A549 (cell line): ENCODE results near the gene FBLN7. TPM values are rescaled to one million over a fixed set of nuclear protein-coding genes. Genes with fewer than 3 reads are reported as not detected.
"Not testable (repeated sequence)": the region's sequence is repeated elsewhere in the genome, so short reads cannot be mapped to it uniquely, and the experiment has no call there.

Experiments
- ATAC-seq, 2 experiments: fragments of 200-7000 bp in 1 of 2; fragments of >200 bp in 1 of 2; cut with Nextera tagmentation in 1 of 2; cut with Tn5 transposase in 1 of 2; 3 replicates each; pipeline versions ENCODE4 v1.8.0 to v1.9.1; 2018 to 2020; ENCODE audit warnings: mild to moderate bottlenecking in 1 of 2, moderate library complexity in 1 of 2
- CTCF ChIA-PET: fragments of 300-600 bp; sonication (Branson Sonifier 250); formaldehyde crosslinking; extraction: SDS; loops from one replicate; lab custom pipeline; 2021; ENCODE audit warnings: antibody characterized with exemption, inconsistent platforms; lab: Yijun Ruan, JAX
- POLR2A ChIA-PET: fragments of 350-600 bp; formaldehyde crosslinking; extraction: SDS; loops from one replicate; lab custom pipeline; 2021; ENCODE audit warnings: antibody characterized with exemption, inconsistent platforms; lab: Yijun Ruan, JAX
- DNase-seq, 2 experiments: peaks; one replicate each; pipeline versions ENCODE4 v3.0.0 to v3.0.0-alpha.2; 2011 to 2016; ENCODE audit warnings: low read depth in 1 of 2, low spot score in 1 of 2
- FAIRE-seq: peaks from 2 replicates; lab custom pipeline; 2011; peaks lifted over from hg19 to GRCh38; lab: Jason Lieb, UNC
- H3K27ac ChIP-seq, 2 experiments: fragments of >200 bp; sonication (Bioruptor Twin); formaldehyde crosslinking; 3 replicates each; pipeline ENCODE4 v1.5.1; 2016 to 2017
- H3K4me1 ChIP-seq: fragments of >200 bp; sonication (Bioruptor Twin); formaldehyde crosslinking; 3 replicates; pipeline ENCODE4 v1.6.1; 2016
- H3K4me2 ChIP-seq: fragments of >200 bp; sonication (Bioruptor Twin); formaldehyde crosslinking; 3 replicates; pipeline ENCODE4 v1.6.1; 2016
- H3K4me3 ChIP-seq: fragments of >200 bp; sonication (Bioruptor Twin); formaldehyde crosslinking; 3 replicates; pipeline ENCODE4 v1.5.1; 2016
- H3K9me3 ChIP-seq: fragments of >200 bp; sonication (Bioruptor Twin); formaldehyde crosslinking; 3 replicates; pipeline ENCODE4 v1.6.1; 2016
- CBX8 ChIP-seq: fragments of 200-600 bp; sonication (generic); IDR thresholded peaks from 2 replicates; pipeline ENCODE4 v1.6.1; 2016
- CEBPB ChIP-seq, 2 experiments: fragments of >200 bp in 1 of 2; sonication (Bioruptor Twin) in 1 of 2; formaldehyde crosslinking in 1 of 2; IDR thresholded peaks; 2 replicates each; pipeline ENCODE4 v1.6.1; 2012 to 2016
- CHD2 ChIP-seq: fragments of 150-350 bp; IDR thresholded peaks from 2 replicates; pipeline ENCODE4 v1.6.1; 2014; ENCODE audit warnings: low read length; ENCODE audit not compliant: partially characterized antibody
- FOXS1 ChIP-seq: fragments of 250-450 bp; sonication (Bioruptor Pico); IDR thresholded peaks from 2 replicates; pipeline ENCODE4 v1.5.0; 2020; ENCODE audit warnings: mild to moderate bottlenecking, moderate library complexity
- JUN ChIP-seq, 2 experiments: fragments of >200 bp; sonication (Bioruptor Twin); formaldehyde crosslinking; IDR thresholded peaks; 2 replicates in 1 of 2; 3 replicates in 1 of 2; pipeline ENCODE4 v1.6.1; 2016 to 2017
- NR3C1 ChIP-seq: fragments of >200 bp; sonication (Bioruptor Twin); formaldehyde crosslinking; IDR thresholded peaks from 3 replicates; pipeline ENCODE4 v1.6.1; 2017
- TFCP2L1 ChIP-seq: fragments of 250-450 bp; sonication (Bioruptor Pico); IDR thresholded peaks from 2 replicates; pipeline ENCODE4 v1.5.0; 2021; ENCODE audit warnings: mild to moderate bottlenecking
- USF2 ChIP-seq: fragments of 450-650 bp; IDR thresholded peaks from 2 replicates; pipeline ENCODE4 v1.6.1; 2014; ENCODE audit warnings: antibody characterized with exemption
- ZFP36 ChIP-seq: fragments of 450-650 bp; IDR thresholded peaks from 2 replicates; pipeline ENCODE4 v1.6.1; 2014; ENCODE audit warnings: borderline replicate concordance; ENCODE audit not compliant: partially characterized antibody
- ZNF302 ChIP-seq: fragments of 250-450 bp; sonication (Bioruptor Pico); IDR thresholded peaks from 2 replicates; pipeline ENCODE4 v1.9.0; 2021; ENCODE audit warnings: inconsistent platforms, mild to moderate bottlenecking, moderate library complexity
- ZSCAN20 ChIP-seq: fragments of 250-450 bp; sonication (Bioruptor Pico); IDR thresholded peaks from 2 replicates; pipeline ENCODE4 v1.8.0; 2022; ENCODE audit warnings: mild to moderate bottlenecking, moderate library complexity
- WGBS: methylation state at CpG from one replicate; pipeline ENCODE4 v1.1.6; 2017; ENCODE audit errors: missing lambda C conversion rate; 5-methylcytosine and 5-hydroxymethylcytosine counted together
- polyA plus RNA-seq, 4 experiments: library from polyadenylated mRNA; depleted of rRNA in 3 of 4; stranded (reverse); fragments of >200 nt; fragmentation: RNase III in 1 of 4; extraction: RNeasy Plus Mini Kit Qiagen cat#74134 plus additional on column Dnase treatment in 1 of 4; gene quantifications; 2 replicates in 3 of 4; 3 replicates in 1 of 4; pipeline ENCODE4 v1.2.3, GENCODE V29; 2011 to 2017
- TF ChIP-seq, protein P1 (sequence below): fragments of 250-450 bp; sonication (Bioruptor Pico); IDR thresholded peaks from 2 replicates; pipeline ENCODE4 v1.5.0; 2021; ENCODE audit warnings: mild to moderate bottlenecking, moderate library complexity, borderline replicate concordance
- TF ChIP-seq, protein P2 (sequence below): IDR thresholded peaks from 2 replicates; pipeline ENCODE4 v1.6.1; 2012

The FBLN7 gene
- polyA plus RNA-seq, 2 of the 4 experiments (the other 2 are of a cell fraction) = 0.47 to 0.63 TPM

DNA sequence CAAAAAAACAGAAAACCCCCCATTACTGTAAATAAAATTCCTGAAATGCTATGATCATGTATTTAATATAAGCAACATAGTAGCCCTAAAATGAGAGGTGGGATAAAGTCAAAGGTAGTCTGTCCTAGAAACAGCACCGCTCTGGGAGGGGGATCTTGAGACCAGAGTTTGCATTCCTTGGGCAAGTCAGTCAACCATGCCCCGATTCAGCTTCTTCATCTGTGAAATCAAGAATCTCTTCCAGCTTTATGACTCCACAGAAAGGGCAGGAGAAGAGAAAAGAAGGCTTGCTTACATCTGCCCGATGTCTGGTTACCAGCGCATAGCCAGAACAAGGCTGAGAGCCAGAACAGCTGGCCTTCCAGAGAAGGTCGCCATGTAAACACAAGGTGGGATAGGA, 2.1 kb upstream of the FBLN7 start:
- DNase-seq (no peak), FAIRE-seq (no peak), ATAC-seq (no peak)
- H3K4me1 ChIP-seq = 0 out of 3 replicates have a peak, but pooled peaks cover 3% of the 10 kb centered on the region
- H3K9me3 ChIP-seq = no peaks in the 10 kb centered on the region
- POLR2A ChIA-PET = no interaction called here
- CTCF ChIA-PET = no interaction called here
- no peak overlapping the region for H3K4me2 ChIP-seq
- WGBS = 84% methylated on average over 5 of the region's 5 CpGs
- H3K4me3 ChIP-seq = no peak overlapping the region
- TF ChIP-seq CBX8 (no peak), ZFP36 (no peak), ZSCAN20 (no peak), JUN (IDR thresholded peaks at IDR 0.05) (no peak), CHD2 (no peak), CEBPB (IDR thresholded peaks at IDR 0.05) (no peak), ZNF302 (CRISPR knock-in tag) (no peak), USF2 (no peak), FOXS1 (CRISPR knock-in tag) (no peak), TFCP2L1 (no peak)
- TF ChIP-seq, protein P1, sequence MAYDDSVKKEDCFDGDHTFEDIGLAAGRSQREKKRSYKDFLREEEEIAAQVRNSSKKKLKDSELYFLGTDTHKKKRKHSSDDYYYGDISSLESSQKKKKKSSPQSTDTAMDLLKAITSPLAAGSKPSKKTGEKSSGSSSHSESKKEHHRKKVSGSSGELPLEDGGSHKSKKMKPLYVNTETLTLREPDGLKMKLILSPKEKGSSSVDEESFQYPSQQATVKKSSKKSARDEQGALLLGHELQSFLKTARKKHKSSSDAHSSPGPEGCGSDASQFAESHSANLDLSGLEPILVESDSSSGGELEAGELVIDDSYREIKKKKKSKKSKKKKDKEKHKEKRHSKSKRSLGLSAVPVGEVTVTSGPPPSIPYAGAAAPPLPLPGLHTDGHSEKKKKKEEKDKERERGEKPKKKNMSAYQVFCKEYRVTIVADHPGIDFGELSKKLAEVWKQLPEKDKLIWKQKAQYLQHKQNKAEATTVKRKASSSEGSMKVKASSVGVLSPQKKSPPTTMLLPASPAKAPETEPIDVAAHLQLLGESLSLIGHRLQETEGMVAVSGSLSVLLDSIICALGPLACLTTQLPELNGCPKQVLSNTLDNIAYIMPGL (CRISPR knock-in tag) = no peak
- TF ChIP-seq, protein P2, sequence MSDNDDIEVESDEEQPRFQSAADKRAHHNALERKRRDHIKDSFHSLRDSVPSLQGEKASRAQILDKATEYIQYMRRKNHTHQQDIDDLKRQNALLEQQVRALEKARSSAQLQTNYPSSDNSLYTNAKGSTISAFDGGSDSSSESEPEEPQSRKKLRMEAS = no peak
- H3K27ac ChIP-seq = no peak overlapping the region

DNA sequence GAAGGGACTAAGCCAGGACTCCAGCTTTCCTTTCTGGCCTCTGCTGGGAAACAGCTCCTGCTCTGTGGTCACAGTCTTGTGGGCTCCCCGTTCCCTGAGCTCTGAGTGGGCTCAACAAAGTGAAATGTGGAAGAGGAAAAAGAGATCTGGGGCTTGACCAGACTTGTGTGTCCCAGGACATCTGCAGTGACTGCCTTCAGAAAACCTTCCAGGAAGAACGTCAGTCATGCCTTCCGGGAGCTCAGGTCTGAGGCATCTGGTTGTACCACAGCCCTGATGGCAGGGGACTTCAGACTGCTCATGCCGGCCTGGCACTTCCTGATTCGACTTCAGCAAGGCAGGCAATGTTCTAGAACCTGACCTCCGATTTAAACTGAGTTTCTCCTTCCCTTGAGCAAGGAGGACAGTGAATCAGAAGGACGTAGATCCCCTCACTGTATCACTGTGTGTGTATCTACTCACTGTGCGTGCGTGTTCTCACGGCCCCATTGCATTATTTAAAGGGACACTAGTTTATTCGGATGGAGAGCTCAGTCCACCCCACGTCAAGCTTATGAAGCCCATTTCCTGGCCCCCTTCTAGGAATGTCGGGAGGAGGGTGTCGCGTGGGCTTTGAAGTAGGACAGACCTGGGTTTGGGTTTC, 548 bp upstream of the FBLN7 start:
- 80% methylated on average over 15 of the region's 15 CpGs for WGBS
- FAIRE-seq (no peak), ATAC-seq (peak in 1 of 2 experiments; percentile 25; a peak in 3 of 6 replicates), DNase-seq (no peak)
- CTCF ChIA-PET = interaction anchor here (0.7 to 1.2 kb wide), 4 partner anchors 16 to 253 kb away, joined by 3 to 5 read pairs (median 3); no protein-coding TSS in a partner anchor
- peak overlapping the region; percentile 94 for H3K4me3 ChIP-seq
- H3K4me1 ChIP-seq = 0 out of 3 replicates have a peak, but pooled peaks cover 3% of the 10 kb centered on the region
- no peaks in the 10 kb centered on the region for H3K9me3 ChIP-seq
- POLR2A ChIA-PET = no interaction called here
- peak overlapping the region; percentile 95 for H3K4me2 ChIP-seq
- no peak for TF ChIP-seq NR3C1
- H3K27ac ChIP-seq = peak overlapping the region; percentile 75 to 91; a peak in 5 of 6 replicates

- peak overlapping the region in 1 of 2 experiments; percentile 91; a peak in 4 of 6 replicates for H3K27ac ChIP-seq
- POLR2A ChIA-PET, H3K4me1 ChIP-seq, ATAC-seq, H3K9me3 ChIP-seq, CTCF ChIA-PET, FAIRE-seq, DNase-seq: not testable (repeated sequence)
- peak overlapping the region; percentile 94 for H3K4me3 ChIP-seq
- no CpG with 5 or more reads among the region's 32 CpGs for WGBS
- H3K4me2 ChIP-seq = peak overlapping the region; percentile 95
Observed at GRCh38 chr2:112139033-112139614, 939 bp downstream of the FBLN7 start.

DNA sequence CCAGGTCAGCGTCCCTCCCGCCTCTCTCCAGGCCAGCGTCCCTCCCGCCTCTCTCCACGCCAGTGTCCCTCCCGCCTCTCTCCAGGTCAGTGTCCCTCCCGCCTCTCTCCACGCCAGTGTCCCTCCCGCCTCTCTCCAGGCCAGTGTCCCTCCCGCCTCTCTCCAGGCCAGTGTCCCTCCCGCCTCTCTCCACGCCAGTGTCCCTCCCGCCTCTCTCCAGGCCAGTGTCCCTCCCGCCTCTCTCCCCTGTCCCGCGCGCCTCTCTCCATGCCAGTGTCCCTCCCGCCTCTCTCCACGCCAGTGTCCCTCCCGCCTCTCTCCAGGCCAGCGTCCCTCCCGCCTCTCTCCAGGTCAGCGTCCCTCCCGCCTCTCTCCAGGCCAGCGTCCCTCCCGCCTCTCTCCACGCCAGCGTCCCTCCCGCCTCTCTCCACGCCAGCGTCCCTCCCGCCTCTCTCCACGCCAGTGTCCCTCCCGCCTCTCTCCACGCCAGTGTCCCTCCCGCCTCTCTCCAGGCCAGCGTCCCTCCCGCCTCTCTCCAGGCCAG, 1.5 kb downstream of the FBLN7 start:
- H3K27ac ChIP-seq, H3K9me3 ChIP-seq, CTCF ChIA-PET, FAIRE-seq, POLR2A ChIA-PET, H3K4me3 ChIP-seq, ATAC-seq, H3K4me1 ChIP-seq, DNase-seq: not testable (repeated sequence)
- WGBS = 34% methylated on average over 17 of the region's 38 CpGs
- H3K4me2 ChIP-seq = peak overlapping the region; percentile 41; the same call in 2 of the 3 replicates
